ENCODE data around the gene OSTC.
"Not testable (repeated sequence)": the region's sequence is repeated elsewhere in the genome, so short reads cannot be mapped to it uniquely, and the experiment has no call there.

Gene OSTC

GRCh38 chr4:108709234-108709633 lies 58.8 kb downstream of the OSTC start:
- H3K4me2 ChIP-seq, result no peak overlapping the region
- no peaks in the 10 kb centered on the region for H3K27me3 ChIP-seq
- no peak for TF ChIP-seq Cebpa-rat (IDR thresholded peaks at IDR 0.05)
- H3K36me3 ChIP-seq, result no peaks in the 10 kb centered on the region
- no peak overlapping the region for H3K4me3 ChIP-seq
- H3K9me3 ChIP-seq, result 0 out of 2 replicates have a peak, but pooled peaks cover 5% of the 10 kb centered on the region
- no peaks in the 10 kb centered on the region for H3K4me1 ChIP-seq
- no peak overlapping the region for H3K9ac ChIP-seq
- H4K20me1 ChIP-seq, result no peaks in the 10 kb centered on the region
- H3K27ac ChIP-seq, result no peak overlapping the region

DNA sequence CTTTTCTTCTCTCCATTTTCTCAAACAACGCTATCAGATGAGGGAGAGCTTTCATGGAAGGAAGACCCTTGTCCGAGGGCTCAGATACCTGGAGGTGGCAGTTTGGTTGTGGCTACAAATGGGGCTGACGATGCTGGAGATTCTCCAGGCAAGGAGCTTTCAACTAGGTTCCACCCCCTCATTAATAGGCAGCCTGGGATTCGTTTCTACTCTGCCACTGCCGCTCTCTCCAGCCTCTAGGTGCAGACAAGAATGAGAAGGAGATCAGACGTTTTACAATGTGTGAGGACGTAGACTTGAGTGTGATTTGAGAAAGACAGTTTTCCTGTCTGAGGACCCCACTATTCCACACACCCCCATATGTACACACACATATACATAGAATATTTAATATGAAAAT lies 59.3 kb downstream of the OSTC start:
- no peak overlapping the region for H3K4me2 ChIP-seq
- no peak overlapping the region for H3K4me3 ChIP-seq
- H4K20me1 ChIP-seq, result no peaks in the 10 kb centered on the region
- no peak for TF ChIP-seq Cebpa-rat (IDR thresholded peaks at IDR 0.05)
- no peaks in the 10 kb centered on the region for H3K27me3 ChIP-seq
- no peak overlapping the region for H3K27ac ChIP-seq
- 0 out of 2 replicates have a peak, but pooled peaks cover 5% of the 10 kb centered on the region for H3K9me3 ChIP-seq
- no peaks in the 10 kb centered on the region for H3K36me3 ChIP-seq
- H3K9ac ChIP-seq, result no peak overlapping the region
- H3K4me1 ChIP-seq, result no peaks in the 10 kb centered on the region

DNA sequence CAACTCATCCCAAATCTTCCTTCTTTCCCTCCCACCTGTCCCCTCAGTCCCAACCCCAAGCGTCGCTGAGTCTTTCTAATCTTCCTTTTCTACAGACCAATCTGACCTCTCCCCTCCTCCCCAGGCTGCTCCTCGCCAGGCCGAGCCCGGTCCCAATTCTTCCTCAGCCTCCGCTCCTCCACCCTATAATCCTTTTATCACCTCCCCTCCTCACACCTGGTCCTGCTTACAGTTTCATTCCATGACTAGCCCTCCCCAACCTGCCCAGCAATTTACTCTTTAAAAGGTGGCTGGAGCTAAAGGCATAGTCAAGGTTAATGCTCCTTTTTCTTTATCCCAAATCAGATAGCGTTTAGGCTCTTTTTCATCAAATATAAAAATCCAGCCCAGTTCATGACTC lies 60.2 kb downstream of the OSTC start:
- not testable (repeated sequence) for H3K27ac ChIP-seq, H3K27me3 ChIP-seq, H3K36me3 ChIP-seq

GRCh38 chr4:108714880-108715279 lies 64.5 kb downstream of the OSTC start:
- Histone ChIP-seq H4K20me1 (no peaks in the 10 kb centered on the region), H3K4me2 (no peak overlapping the region), H3K9ac (no peak overlapping the region), H3K4me3 (no peak overlapping the region), H3K27ac (no peak overlapping the region), H3K4me1 (no peaks in the 10 kb centered on the region), H3K9me3 (no peaks in the 10 kb centered on the region), H3K36me3 (no peaks in the 10 kb centered on the region), H3K27me3 (no peaks in the 10 kb centered on the region)
- TF ChIP-seq Cebpa-rat (IDR thresholded peaks at IDR 0.05), result no peak

More for the DNA sequence above, 60.2 kb downstream of the OSTC start:
- H3K9ac ChIP-seq, H3K4me1 ChIP-seq, H3K9me3 ChIP-seq, H3K4me2 ChIP-seq, H4K20me1 ChIP-seq, H3K4me3 ChIP-seq: not testable (repeated sequence)

GRCh38 chr4:108716340-108716739 lies 65.9 kb downstream of the OSTC start:
- H4K20me1 ChIP-seq, result no peaks in the 10 kb centered on the region
- H3K27me3 ChIP-seq, result no peaks in the 10 kb centered on the region
- H3K36me3 ChIP-seq, result no peaks in the 10 kb centered on the region
- H3K4me1 ChIP-seq, result no peaks in the 10 kb centered on the region
- H3K4me2 ChIP-seq, result no peak overlapping the region
- no peak overlapping the region for H3K9ac ChIP-seq
- no peak for TF ChIP-seq Cebpa-rat (IDR thresholded peaks at IDR 0.05)
- no peak overlapping the region for H3K27ac ChIP-seq
- no peaks in the 10 kb centered on the region for H3K9me3 ChIP-seq
- no peak overlapping the region for H3K4me3 ChIP-seq

DNA sequence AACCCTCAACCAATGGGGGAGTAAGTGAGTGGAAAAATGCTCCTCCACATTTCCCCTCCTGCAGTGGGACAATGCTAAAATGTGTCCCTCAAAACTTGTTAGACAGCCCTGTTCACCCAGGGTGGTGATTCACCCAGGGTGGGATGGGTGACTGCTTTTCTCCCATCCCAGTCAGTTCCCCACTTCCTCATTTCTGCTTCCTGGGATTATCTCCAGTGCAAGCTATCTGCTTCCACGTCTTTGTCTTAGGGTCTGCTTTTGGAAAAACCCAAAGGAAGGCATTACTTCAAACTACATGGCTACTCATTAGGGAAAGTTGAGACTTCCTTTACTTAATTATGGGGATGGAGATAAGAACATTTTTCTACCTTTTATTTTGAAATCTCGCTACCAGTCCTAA lies 67.0 kb downstream of the OSTC start:
- TF ChIP-seq Cebpa-rat (IDR thresholded peaks at IDR 0.05), result no peak
- H3K4me3 ChIP-seq, result no peak overlapping the region

More for the DNA sequence above, 67.0 kb downstream of the OSTC start:
- H3K36me3 ChIP-seq, result no peaks in the 10 kb centered on the region
- H3K9ac ChIP-seq, result no peak overlapping the region
- H3K9me3 ChIP-seq, result no peaks in the 10 kb centered on the region
- no peak overlapping the region for H3K27ac ChIP-seq
- no peak overlapping the region for H3K4me2 ChIP-seq
- H4K20me1 ChIP-seq, result no peaks in the 10 kb centered on the region
- H3K4me1 ChIP-seq, result no peaks in the 10 kb centered on the region
- H3K27me3 ChIP-seq, result no peaks in the 10 kb centered on the region

Measured in BLaER1 (cell line).